Measurements from ENCODE around the gene TAS2R43.
"Not testable (repeated sequence)": the region's sequence is repeated elsewhere in the genome, so short reads cannot be mapped to it uniquely, and the experiment has no call there.

Gene TAS2R43

DNA sequence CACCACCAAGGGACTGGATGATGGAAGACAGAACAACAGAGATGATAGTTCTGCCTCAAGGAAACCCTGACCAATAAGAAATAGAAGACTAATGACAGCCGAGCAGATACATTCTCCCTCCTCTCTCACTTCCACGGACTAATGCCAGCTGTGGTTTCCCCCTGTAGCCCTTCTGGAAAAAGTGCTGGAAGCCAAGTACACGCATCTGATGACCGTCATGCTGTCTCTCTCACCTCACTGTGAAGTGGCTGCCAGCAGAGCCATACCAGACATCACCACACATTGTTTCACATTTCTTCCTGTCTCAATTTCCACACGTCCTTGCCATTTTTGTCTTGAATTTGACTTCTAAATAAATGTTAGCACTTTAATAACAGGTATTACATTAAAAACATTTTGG is 2.9 kb downstream of the TAS2R43 start:
- DNase-seq (ENCODE audit: low spot score in 2 of 2) = no peak
- H3K36me3 ChIP-seq (replicated peaks) = no peaks in the 10 kb centered on the region
- no peaks in the 10 kb centered on the region for H3K9me3 ChIP-seq
- in situ Hi-C loops (cut with MboI; ENCODE audit: low sequenced_read_pairs) = no loop called here
- no peak overlapping the region for H3K4me3 ChIP-seq
- no peaks in the 10 kb centered on the region for H3K27me3 ChIP-seq (ENCODE audit: low read depth)
- no peaks in the 10 kb centered on the region for H3K4me1 ChIP-seq

DNA sequence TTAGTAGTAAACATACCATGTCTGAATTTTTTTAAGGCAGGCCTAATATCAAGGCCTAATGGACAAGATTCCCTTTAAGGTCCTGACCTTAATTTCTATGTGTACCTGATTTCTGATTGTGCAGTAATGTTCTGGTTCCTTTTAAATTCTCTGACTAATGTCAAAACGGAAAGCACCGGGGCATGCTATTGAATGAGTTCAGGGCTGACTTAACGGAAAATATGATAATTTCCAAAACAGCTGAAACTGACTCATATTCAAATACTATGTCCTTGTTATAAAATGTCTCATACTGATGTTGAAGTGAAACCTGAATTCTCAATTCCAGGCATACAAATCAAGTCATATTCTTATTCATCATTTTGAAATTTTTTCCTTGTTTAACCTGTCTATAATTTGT is 6.7 kb downstream of the TAS2R43 start:
- Histone ChIP-seq H3K9me3 (no peaks in the 10 kb centered on the region), H3K4me3 (no peak overlapping the region), H3K36me3 (replicated peaks) (no peaks in the 10 kb centered on the region), H3K27me3 (ENCODE audit: low read depth) (no peaks in the 10 kb centered on the region), H3K4me1 (no peaks in the 10 kb centered on the region)
- no peak for DNase-seq (ENCODE audit: low spot score in 2 of 2)
- in situ Hi-C loops (cut with MboI; ENCODE audit: low sequenced_read_pairs) = no loop called here

DNA sequence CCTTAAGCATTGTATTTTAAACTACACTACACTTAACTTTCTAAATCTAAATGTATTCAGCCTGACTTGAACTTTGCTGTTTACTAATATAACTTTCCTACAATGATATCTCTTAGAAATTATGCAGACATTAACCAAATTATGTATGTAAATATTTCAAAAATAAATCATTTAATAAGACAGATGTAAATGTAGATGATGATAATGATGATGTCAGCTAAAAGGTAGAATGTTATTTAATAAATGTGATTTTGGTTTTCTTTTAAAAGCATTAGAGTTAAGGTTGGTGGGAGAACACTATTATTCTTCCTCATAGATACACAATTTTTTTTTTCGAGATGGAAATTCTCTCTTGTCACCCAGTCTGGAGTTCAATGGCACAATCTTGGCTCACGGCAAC is 10.1 kb downstream of the TAS2R43 start:
- in situ Hi-C loops (cut with MboI; ENCODE audit: low sequenced_read_pairs) = no loop called here
- H3K4me1 ChIP-seq = no peaks in the 10 kb centered on the region
- no peaks in the 10 kb centered on the region for H3K36me3 ChIP-seq (replicated peaks)
- H3K27me3 ChIP-seq (ENCODE audit: low read depth) = no peaks in the 10 kb centered on the region
- H3K9me3 ChIP-seq = no peaks in the 10 kb centered on the region
- H3K4me3 ChIP-seq = no peak overlapping the region
- DNase-seq (ENCODE audit: low spot score in 2 of 2) = no peak

DNA sequence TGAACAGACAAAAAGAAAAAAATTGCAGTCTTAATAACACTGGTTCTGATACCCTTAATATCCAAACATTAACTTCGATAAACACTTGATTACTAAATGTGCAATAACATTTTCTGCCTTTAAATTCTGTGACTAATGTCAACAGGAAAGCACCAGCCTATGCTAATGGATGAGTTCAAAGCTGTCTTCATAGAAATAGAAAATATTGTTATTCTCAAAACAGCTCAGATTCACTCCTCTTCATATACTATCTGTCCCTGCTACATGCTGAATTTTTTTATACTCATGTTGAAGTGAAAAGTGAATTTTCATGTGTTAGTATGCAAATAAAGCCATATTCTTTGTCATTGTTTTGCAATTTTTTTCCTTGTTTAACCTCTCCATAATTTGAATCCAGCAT is 13.9 kb downstream of the TAS2R43 start:
- no peak for DNase-seq (ENCODE audit: low spot score in 2 of 2)
- Histone ChIP-seq H3K4me3 (no peak overlapping the region), H3K36me3 (replicated peaks) (no peaks in the 10 kb centered on the region), H3K4me1 (no peaks in the 10 kb centered on the region), H3K27me3 (ENCODE audit: low read depth) (no peaks in the 10 kb centered on the region), H3K9me3 (no peaks in the 10 kb centered on the region)
- in situ Hi-C loops (cut with MboI; ENCODE audit: low sequenced_read_pairs) = no loop called here

DNA sequence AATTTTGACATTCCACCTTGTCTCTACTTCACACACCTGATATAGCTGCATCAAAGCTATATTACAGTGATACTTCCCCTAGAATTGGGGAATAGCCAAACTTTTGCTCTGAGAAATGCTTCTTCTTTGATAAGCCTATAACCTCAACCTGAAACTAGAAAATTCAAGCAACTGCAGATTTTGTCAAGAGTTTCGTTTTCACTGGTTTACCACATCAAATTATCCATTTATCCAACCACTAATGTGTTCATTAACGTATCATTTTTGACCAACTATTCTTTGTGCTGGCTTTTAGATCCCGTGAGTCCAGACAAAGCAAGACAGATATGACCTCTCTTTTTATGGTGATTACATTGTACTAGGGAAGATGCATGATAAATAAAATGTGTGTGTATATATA is 16.5 kb downstream of the TAS2R43 start:
- no peaks in the 10 kb centered on the region for H3K36me3 ChIP-seq (replicated peaks)
- in situ Hi-C loops (cut with MboI; ENCODE audit: low sequenced_read_pairs) = no loop called here
- H3K27me3 ChIP-seq (ENCODE audit: low read depth) = no peaks in the 10 kb centered on the region
- H3K4me3 ChIP-seq = no peak overlapping the region
- no peaks in the 10 kb centered on the region for H3K4me1 ChIP-seq
- H3K9me3 ChIP-seq = no peaks in the 10 kb centered on the region
- no peak for DNase-seq (ENCODE audit: low spot score in 2 of 2)

DNA sequence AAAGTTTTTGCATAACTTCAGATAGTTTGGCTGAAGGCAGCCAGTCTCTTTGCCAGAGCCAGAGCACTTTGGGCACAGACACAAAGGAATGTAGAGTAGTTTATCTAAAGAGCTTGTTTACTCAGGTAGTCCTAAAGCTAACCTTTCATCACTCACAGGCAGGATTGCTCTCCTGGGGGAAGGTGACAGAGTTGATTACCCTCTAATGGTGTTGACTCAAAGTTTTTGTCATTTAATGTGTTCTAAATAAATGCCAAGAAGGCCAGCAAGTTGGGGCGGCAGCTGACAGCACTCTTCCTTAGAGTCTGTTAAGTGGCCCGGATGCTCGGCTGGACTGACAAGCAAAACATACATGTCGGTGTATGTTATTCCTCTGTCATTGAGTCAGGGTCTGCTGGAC is 20.7 kb downstream of the TAS2R43 start:
- in situ Hi-C loops (cut with MboI; ENCODE audit: low sequenced_read_pairs) = loop anchor here (5.0 kb wide), 1 partner anchor 54 kb away; no protein-coding TSS in a partner anchor
- Histone ChIP-seq H3K4me1 (no peaks in the 10 kb centered on the region), H3K9me3 (no peaks in the 10 kb centered on the region), H3K4me3 (no peak overlapping the region), H3K36me3 (replicated peaks) (no peaks in the 10 kb centered on the region), H3K27me3 (ENCODE audit: low read depth) (no peaks in the 10 kb centered on the region)
- DNase-seq (ENCODE audit: low spot score in 2 of 2) = no peak

DNA sequence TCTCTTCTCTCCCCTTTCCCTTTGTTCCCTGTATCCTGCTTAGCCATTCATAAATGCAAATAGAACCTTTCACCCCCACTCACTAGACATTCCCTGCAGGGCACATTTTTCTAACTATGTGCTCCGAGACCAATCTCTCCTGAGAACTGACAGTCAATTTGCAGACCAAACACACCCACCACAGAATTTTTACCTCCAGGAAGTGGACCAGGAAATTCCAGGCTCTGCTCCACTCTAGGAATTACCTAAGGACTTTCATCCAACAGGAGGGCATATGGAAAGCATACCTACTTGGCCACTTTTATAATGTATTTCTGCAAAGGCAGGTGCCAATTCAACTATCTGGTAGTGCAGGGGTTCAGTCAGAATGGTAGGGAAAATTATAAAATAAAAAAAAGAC is 21.1 kb downstream of the TAS2R43 start:
- H3K27me3 ChIP-seq (ENCODE audit: low read depth) = no peaks in the 10 kb centered on the region
- no peak overlapping the region for H3K4me3 ChIP-seq
- no peak for DNase-seq (ENCODE audit: low spot score in 2 of 2)
- H3K9me3 ChIP-seq = no peaks in the 10 kb centered on the region
- no peaks in the 10 kb centered on the region for H3K36me3 ChIP-seq (replicated peaks)
- in situ Hi-C loops (cut with MboI; ENCODE audit: low sequenced_read_pairs) = loop anchor here (5.0 kb wide), 1 partner anchor 54 kb away; no protein-coding TSS in a partner anchor
- no peaks in the 10 kb centered on the region for H3K4me1 ChIP-seq

DNA sequence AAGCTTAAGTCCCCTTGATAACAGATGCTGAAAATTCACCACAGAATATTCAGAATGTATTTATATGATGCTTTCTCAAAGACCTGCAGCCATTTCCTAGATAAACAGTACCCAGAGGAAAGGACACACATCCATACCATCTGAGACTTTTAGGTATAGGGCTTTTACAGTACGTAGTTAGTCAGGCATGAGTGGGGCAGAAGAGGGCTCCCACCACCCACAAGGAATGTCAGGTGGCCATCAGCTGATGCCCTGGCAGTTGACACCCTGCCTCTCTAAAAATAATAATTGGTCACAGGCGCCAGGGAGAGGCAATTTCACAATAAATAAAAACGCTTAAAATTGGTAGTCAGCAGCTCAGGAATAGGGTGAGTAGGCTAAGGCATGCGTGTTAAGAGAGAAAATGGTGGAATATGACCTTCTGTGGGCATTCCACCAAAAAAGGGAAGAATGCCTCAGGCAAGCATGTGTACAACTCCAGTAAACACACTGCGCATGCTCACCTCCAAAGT is 22.2 kb downstream of the TAS2R43 start:
- no peaks in the 10 kb centered on the region for H3K9me3 ChIP-seq
- in situ Hi-C loops (cut with MboI; ENCODE audit: low sequenced_read_pairs) = loop anchor here (5.0 kb wide), 1 partner anchor 53 kb away; no protein-coding TSS in a partner anchor
- no peak for DNase-seq (ENCODE audit: low spot score in 2 of 2)
- no peaks in the 10 kb centered on the region for H3K4me1 ChIP-seq
- no peaks in the 10 kb centered on the region for H3K27me3 ChIP-seq (ENCODE audit: low read depth)
- H3K4me3 ChIP-seq = no peak overlapping the region
- no peaks in the 10 kb centered on the region for H3K36me3 ChIP-seq (replicated peaks)

DNA sequence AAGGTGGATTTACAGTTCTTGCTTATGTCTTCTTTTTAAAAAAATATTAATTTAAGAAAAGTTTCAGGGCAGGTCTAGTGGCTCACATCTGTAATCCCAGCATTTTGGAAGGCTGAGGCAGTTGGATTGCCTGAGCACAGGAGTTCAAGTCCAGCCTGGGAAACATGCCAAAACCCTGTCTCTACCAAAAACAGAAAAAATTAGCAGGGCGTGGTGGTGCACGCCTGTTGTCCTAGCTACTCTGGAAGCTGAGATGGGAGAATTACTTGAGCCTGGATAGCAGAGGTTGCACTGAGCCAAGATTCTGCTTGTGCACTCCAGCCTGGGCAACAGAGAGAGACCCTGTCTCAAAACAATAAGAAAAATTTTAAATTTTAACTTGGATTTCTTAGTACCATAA is 24.6 kb downstream of the TAS2R43 start:
- DNase-seq (ENCODE audit: low spot score in 2 of 2) = no peak
- no peaks in the 10 kb centered on the region for H3K4me1 ChIP-seq
- H3K4me3 ChIP-seq = no peak overlapping the region
- in situ Hi-C loops (cut with MboI; ENCODE audit: low sequenced_read_pairs) = no loop called here
- no peaks in the 10 kb centered on the region for H3K27me3 ChIP-seq (ENCODE audit: low read depth)
- no peaks in the 10 kb centered on the region for H3K36me3 ChIP-seq (replicated peaks)
- no peaks in the 10 kb centered on the region for H3K9me3 ChIP-seq

DNA sequence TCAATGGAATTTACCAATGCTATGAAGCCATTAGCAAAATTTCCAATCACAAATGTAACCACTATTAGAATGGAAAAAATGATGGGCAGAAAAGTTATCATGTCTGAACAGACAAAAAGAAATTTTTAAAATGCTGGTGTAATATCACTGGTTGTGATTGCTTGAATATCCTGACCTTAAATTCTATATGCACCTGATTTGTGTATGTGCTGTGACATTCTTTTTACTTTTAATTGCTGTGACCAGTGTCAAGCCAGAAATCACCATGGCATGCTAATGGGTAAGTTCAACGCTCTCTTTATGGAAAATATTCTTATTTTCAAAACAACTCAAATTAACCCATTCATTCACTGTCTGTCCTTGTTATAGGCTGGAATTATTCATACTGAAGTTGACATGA is 29.9 kb downstream of the TAS2R43 start, which contains the start of gene TAS2R46:
Gene TAS2R46 (minus strand): TSS at position 101 of the 400 bp plus-strand sequence. CDS start 0 bp downstream, at position 101.
- H3K36me3 ChIP-seq (replicated peaks); H3K4me3 ChIP-seq; H3K27me3 ChIP-seq (ENCODE audit: low read depth); in situ Hi-C loops (cut with MboI; ENCODE audit: low sequenced_read_pairs); H3K4me1 ChIP-seq; H3K9me3 ChIP-seq; DNase-seq (ENCODE audit: low spot score in 2 of 2): not testable (repeated sequence)

DNA sequence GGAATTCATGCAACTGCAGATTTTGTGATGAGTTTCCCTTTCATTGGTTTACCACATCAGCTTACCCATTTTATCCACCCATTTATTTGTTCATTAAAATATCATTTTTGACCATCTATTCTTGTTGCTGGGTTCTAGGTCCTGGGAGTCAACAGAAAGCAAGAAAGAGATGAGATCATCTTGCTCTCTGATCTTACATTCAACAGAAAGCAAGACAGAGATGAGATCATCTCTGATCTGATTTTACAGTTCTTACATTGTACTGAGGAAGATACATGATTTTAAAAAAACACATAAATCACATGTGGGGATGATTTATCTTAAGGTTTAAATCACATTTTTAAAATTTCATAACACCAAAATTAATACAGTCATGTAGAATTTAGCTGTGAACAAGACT is 32.3 kb downstream of the TAS2R43 start:
- in situ Hi-C loops (cut with MboI; ENCODE audit: low sequenced_read_pairs) = no loop called here
- Histone ChIP-seq H3K4me1 (no peaks in the 10 kb centered on the region), H3K27me3 (ENCODE audit: low read depth) (no peaks in the 10 kb centered on the region), H3K9me3 (no peaks in the 10 kb centered on the region), H3K36me3 (replicated peaks) (no peaks in the 10 kb centered on the region), H3K4me3 (no peak overlapping the region)
- DNase-seq (ENCODE audit: low spot score in 2 of 2) = no peak

DNA sequence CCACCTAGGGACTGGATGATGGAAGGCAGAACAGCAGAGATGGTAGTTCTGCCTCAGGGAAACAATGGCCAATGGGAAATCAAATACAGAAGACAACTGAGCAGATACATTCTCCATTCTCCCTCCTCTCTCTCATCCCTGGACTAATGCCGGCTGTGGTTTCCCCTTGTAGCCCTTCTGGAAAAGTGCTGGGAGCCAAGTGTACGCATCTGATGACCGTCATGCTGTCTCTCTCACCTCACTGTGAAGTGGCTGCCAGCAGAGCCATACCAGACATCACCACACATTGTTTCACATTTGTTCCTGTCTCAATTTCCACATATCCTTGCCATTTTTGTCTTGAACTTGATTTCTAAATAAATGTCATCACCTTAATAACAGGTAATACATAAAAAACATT is 33.1 kb downstream of the TAS2R43 start:
- Histone ChIP-seq H3K27me3 (ENCODE audit: low read depth) (no peaks in the 10 kb centered on the region), H3K36me3 (replicated peaks) (no peaks in the 10 kb centered on the region), H3K9me3 (no peaks in the 10 kb centered on the region), H3K4me1 (no peaks in the 10 kb centered on the region), H3K4me3 (no peak overlapping the region)
- DNase-seq (ENCODE audit: low spot score in 2 of 2) = no peak
- in situ Hi-C loops (cut with MboI; ENCODE audit: low sequenced_read_pairs) = no loop called here

DNA sequence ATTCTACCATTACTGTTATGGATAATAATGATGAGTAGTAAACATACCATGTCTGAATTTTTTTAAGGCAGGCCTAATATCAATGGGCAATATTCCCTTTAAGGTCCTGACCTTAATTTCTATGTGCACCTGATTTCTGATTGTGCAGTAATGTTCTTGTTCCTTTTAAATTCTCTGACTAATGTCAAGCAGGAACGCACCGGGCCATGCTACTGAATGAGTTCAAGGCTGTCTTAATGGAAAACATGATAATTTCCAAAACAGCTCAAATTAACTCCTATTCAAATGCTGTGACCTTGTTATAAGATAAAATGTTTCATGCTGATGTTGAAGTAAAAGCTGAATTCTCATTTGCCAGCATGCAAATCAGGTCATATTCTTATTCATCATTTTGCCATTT is 36.8 kb downstream of the TAS2R43 start:
- no peak overlapping the region for H3K4me3 ChIP-seq
- in situ Hi-C loops (cut with MboI; ENCODE audit: low sequenced_read_pairs) = no loop called here
- H3K9me3 ChIP-seq = no peaks in the 10 kb centered on the region
- no peaks in the 10 kb centered on the region for H3K27me3 ChIP-seq (ENCODE audit: low read depth)
- no peak for DNase-seq (ENCODE audit: low spot score in 2 of 2)
- no peaks in the 10 kb centered on the region for H3K4me1 ChIP-seq
- H3K36me3 ChIP-seq (replicated peaks) = no peaks in the 10 kb centered on the region

DNA sequence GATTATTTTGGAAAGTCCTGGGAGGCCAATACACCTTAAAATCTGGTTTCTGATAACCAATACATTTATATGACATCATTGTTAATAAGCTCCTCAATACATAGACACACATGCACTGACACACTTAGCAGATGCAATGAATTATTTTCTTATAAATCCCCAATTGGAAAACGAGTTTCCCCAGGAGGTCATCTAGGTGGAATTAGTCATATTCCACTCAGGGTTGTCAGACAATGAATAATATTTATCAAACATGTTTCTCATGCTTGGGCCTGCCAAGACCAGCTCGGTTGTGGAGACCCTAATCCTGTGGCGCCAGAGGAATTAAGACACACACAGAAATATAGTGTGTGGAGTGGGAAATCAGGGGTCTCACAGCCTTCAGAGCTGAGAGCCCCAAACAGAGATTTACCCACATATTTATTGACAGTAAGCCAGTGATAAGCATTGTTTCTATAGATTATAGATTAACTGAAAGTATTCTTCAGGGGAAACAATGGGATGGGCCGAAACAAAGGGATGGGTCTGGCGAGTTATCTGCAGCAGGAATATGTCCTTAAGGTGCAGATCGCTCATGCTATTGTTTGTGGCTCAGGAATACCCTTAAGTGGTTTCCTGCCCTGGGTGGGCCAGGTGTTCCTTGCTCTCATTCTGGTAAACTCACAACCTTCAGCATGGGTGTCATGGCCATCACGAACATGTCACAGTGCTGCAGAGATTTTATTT is 42.1 kb downstream of the TAS2R43 start:
- H3K4me1 ChIP-seq; DNase-seq (ENCODE audit: low spot score in 2 of 2); H3K9me3 ChIP-seq; H3K4me3 ChIP-seq; H3K27me3 ChIP-seq (ENCODE audit: low read depth); H3K36me3 ChIP-seq (replicated peaks); in situ Hi-C loops (cut with MboI; ENCODE audit: low sequenced_read_pairs): not testable (repeated sequence)

DNA sequence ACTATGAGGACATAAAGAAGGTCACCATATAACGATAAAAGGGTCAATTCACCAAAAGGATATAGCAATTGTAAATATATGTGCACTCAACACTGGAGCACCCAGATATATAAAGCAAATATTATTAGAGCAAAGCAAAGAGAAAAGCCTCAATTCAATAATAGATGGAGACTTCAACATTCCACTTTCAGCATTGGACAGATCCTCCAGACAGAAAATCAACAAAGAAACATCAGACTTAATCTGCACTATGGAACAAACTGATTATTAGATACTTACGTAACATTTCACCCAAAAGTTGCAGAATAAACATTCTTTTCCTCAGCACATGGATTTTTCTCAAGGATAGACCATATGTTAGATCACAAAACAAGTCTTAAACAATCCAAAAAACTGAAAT is 50.7 kb downstream of the TAS2R43 start:
- H3K4me1 ChIP-seq; DNase-seq (ENCODE audit: low spot score in 2 of 2); H3K27me3 ChIP-seq (ENCODE audit: low read depth); in situ Hi-C loops (cut with MboI; ENCODE audit: low sequenced_read_pairs); H3K9me3 ChIP-seq; H3K4me3 ChIP-seq; H3K36me3 ChIP-seq (replicated peaks): not testable (repeated sequence)
